ENCODE results near the gene TMBIM6.
"Not testable (repeated sequence)": the region's sequence is repeated elsewhere in the genome, so short reads cannot be mapped to it uniquely, and the experiment has no call there.

TMBIM6 gene

GRCh38 chr12:49740930-49741881 is at the start of gene TMBIM6:
Gene TMBIM6, plus strand, starts transcription at chr12:49741557. Its CDS starts 10,937 bp downstream, at chr12:49752494.
- DNase-seq: peak; percentile 98

- no peak for DNase-seq
Measured at GRCh38 chr12:49692851-49693250, 48.5 kb upstream of the TMBIM6 start.

- DNase-seq: no peak
Measured at GRCh38 chr12:49693931-49694444, 47.4 kb upstream of the TMBIM6 start.

GRCh38 chr12:49696723-49697122 is 44.6 kb upstream of the TMBIM6 start:
- no peak for DNase-seq

- DNase-seq: no peak
Measured at GRCh38 chr12:49697808-49698207, 43.5 kb upstream of the TMBIM6 start.

GRCh38 chr12:49698619-49699545 is 42.5 kb upstream of the TMBIM6 start:
- no peak for DNase-seq

GRCh38 chr12:49702009-49702408 is 39.3 kb upstream of the TMBIM6 start:
- no peak for DNase-seq

- DNase-seq: no peak
Measured at GRCh38 chr12:49702676-49703215, 38.6 kb upstream of the TMBIM6 start.

- DNase-seq: no peak
Measured at GRCh38 chr12:49703647-49704137, 37.7 kb upstream of the TMBIM6 start.

- DNase-seq: no peak
Measured at GRCh38 chr12:49705479-49706134, 35.8 kb upstream of the TMBIM6 start.

- peak; percentile 2 for DNase-seq
Measured at GRCh38 chr12:49706351-49707127, 34.8 kb upstream of the TMBIM6 start.

- peak; percentile 98 for DNase-seq
Measured at GRCh38 chr12:49707128-49707811, 34.1 kb upstream of the TMBIM6 start, which contains the start of gene FMNL3. Gene FMNL3, minus strand, starts transcription at chr12:49707405. Its CDS starts 225 bp downstream, at chr12:49707180.

GRCh38 chr12:49707812-49708147 is 33.6 kb upstream of the TMBIM6 start:
- DNase-seq: no peak

GRCh38 chr12:49708851-49709250 is 32.5 kb upstream of the TMBIM6 start:
- no peak for DNase-seq

GRCh38 chr12:49713952-49714351 is 27.4 kb upstream of the TMBIM6 start:
- not testable (repeated sequence) for DNase-seq

- DNase-seq: no peak
Measured at GRCh38 chr12:49716553-49716952, 24.8 kb upstream of the TMBIM6 start.

- not testable (repeated sequence) for DNase-seq
Measured at GRCh38 chr12:49717800-49718199, 23.6 kb upstream of the TMBIM6 start.

- DNase-seq: no peak
Measured at GRCh38 chr12:49720214-49720613, 21.1 kb upstream of the TMBIM6 start.

GRCh38 chr12:49721355-49721754 is 20.0 kb upstream of the TMBIM6 start:
- not testable (repeated sequence) for DNase-seq

- no peak for DNase-seq
Measured at GRCh38 chr12:49728446-49728845, 12.9 kb upstream of the TMBIM6 start.

- no peak for DNase-seq
Measured at GRCh38 chr12:49730050-49730449, 11.3 kb upstream of the TMBIM6 start.

Data from activated effector memory CD4-positive, alpha-beta T cell treated with Interleukin-2 at 50 U/mL for 16 hours (primary cell).